GM12875 (cell line): Measurements from ENCODE around the gene GNA12.

Experiments used
- H3K4me3 ChIP-seq: one replicate; pipeline ENCODE4 v1.5.1; 2011; ENCODE audit warnings: low read depth, low read length, control low read depth
- CTCF ChIP-seq: IDR thresholded peaks from 2 replicates; pipeline ENCODE4 v1.5.1; 2011; ENCODE audit warnings: low read depth, mild to moderate bottlenecking, control low read depth, inconsistent platforms, low read length, moderate library complexity, borderline replicate concordance; ENCODE audit not compliant: insufficient read depth

The GNA12 gene

GRCh38 chr7:2838873-2839578 is 5.1 kb downstream of the GNA12 start:
- no peak overlapping the region for H3K4me3 ChIP-seq
- no peak for TF ChIP-seq CTCF

GRCh38 chr7:2838451-2838850 is 5.7 kb downstream of the GNA12 start:
- no peak overlapping the region for H3K4me3 ChIP-seq
- no peak for TF ChIP-seq CTCF

- H3K4me3 ChIP-seq: no peak overlapping the region
Measured at GRCh38 chr7:2837496-2837895, 6.6 kb downstream of the GNA12 start.

GRCh38 chr7:2834748-2835441 is 9.2 kb downstream of the GNA12 start:
- no peak overlapping the region for H3K4me3 ChIP-seq
- TF ChIP-seq CTCF: no peak

More at GRCh38 chr7:2837496-2837895, 6.6 kb downstream of the GNA12 start:
- TF ChIP-seq CTCF: no peak

GRCh38 chr7:2833083-2833910 is 10.8 kb downstream of the GNA12 start:
- no peak for TF ChIP-seq CTCF
- no peak overlapping the region for H3K4me3 ChIP-seq

GRCh38 chr7:2832461-2832860 is 11.6 kb downstream of the GNA12 start:
- no peak overlapping the region for H3K4me3 ChIP-seq
- no peak for TF ChIP-seq CTCF
